CD14-positive monocyte (primary cell): ENCODE results near the gene CYP19A1. TPM values are rescaled to one million over a fixed set of nuclear protein-coding genes. Genes with fewer than 3 reads are reported as not detected.

Source experiments
- DNase-seq, 3 donors: peaks; one replicate each; pipeline ENCODE4 v3.0.0-alpha.2; 2011 to 2022
- H2AFZ ChIP-seq: 2 replicates; pipeline ENCODE4 v1.6.0; 2012; ENCODE audit warnings: mild to moderate bottlenecking, low read depth, low read length, inconsistent platforms; ENCODE audit not compliant: insufficient read depth, poor library complexity, severe bottlenecking
- H3K27ac ChIP-seq, 2 donors: 1 replicate in 1 of 2; 2 replicates in 1 of 2; pipeline ENCODE4 v1.5.1; 2012 to 2013; ENCODE audit warnings: low read length in 2 of 2, control low read depth in 1 of 2, inconsistent platforms in 1 of 2, low read depth in 1 of 2, mild to moderate bottlenecking in 1 of 2
- H3K27me3 ChIP-seq, 2 donors: one replicate each; pipeline versions ENCODE4 v1.6.0 to v1.6.1; 2011 to 2013; ENCODE audit warnings: low read length in 2 of 2; ENCODE audit not compliant: control insufficient read depth in 2 of 2, insufficient read depth in 2 of 2
- H3K36me3 ChIP-seq, 2 donors: replicated peaks in 1 of 2; 1 replicate in 1 of 2; 2 replicates in 1 of 2; pipeline versions ENCODE4 v1.5.1 to v1.6.1; 2012 to 2013; ENCODE audit warnings: low read length in 2 of 2, control low read depth in 1 of 2, inconsistent platforms in 1 of 2, mild to moderate bottlenecking in 1 of 2; ENCODE audit not compliant: insufficient read depth in 2 of 2, control insufficient read depth in 1 of 2
- H3K4me1 ChIP-seq, 2 donors: 1 replicate in 1 of 2; 2 replicates in 1 of 2; pipeline versions ENCODE4 v1.5.1 to v1.6.1; 2012 to 2013; ENCODE audit warnings: low read length in 2 of 2, control low read depth in 1 of 2, inconsistent platforms in 1 of 2, mild to moderate bottlenecking in 1 of 2, moderate library complexity in 1 of 2; ENCODE audit not compliant: insufficient read depth in 2 of 2, control insufficient read depth in 1 of 2
- H3K4me2 ChIP-seq: replicated peaks from 2 replicates; pipeline ENCODE3; 2012; ENCODE audit warnings: low read length, moderate library complexity, mild to moderate bottlenecking; ENCODE audit not compliant: poor library complexity, severe bottlenecking; ENCODE audit errors: extremely low read depth
- H3K4me3 ChIP-seq, 3 experiments: fragments of 200-600 bp in 1 of 3; sonication (generic) in 1 of 3; replicated peaks in 1 of 3; 1 replicate in 2 of 3; 2 replicates in 1 of 3; pipeline ENCODE4 v1.5.1; 2011 to 2013; ENCODE audit warnings: low read length in 3 of 3, mild to moderate bottlenecking in 3 of 3, control low read depth in 2 of 3, low read depth in 2 of 3, inconsistent platforms in 1 of 3, moderate library complexity in 1 of 3
- H3K79me2 ChIP-seq: 2 replicates; pipeline ENCODE4 v1.6.0; 2012; ENCODE audit warnings: mild to moderate bottlenecking, control low read depth, inconsistent platforms, low read length, moderate library complexity; ENCODE audit not compliant: insufficient read depth
- H3K9ac ChIP-seq: 2 replicates; pipeline ENCODE4 v1.6.0; 2017; ENCODE audit warnings: low read length, mild to moderate bottlenecking; ENCODE audit not compliant: insufficient read depth, poor library complexity, severe bottlenecking
- H3K9me3 ChIP-seq, 2 donors: replicated peaks in 1 of 2; 1 replicate in 1 of 2; 2 replicates in 1 of 2; pipeline versions ENCODE4 v1.5.1 to v1.6.1; 2012 to 2013; ENCODE audit warnings: low read length in 2 of 2, control low read depth in 1 of 2; ENCODE audit not compliant: control insufficient read depth in 1 of 2, insufficient read depth in 1 of 2
- H4K20me1 ChIP-seq: 2 replicates; pipeline ENCODE4 v1.6.0; 2012; ENCODE audit warnings: mild to moderate bottlenecking, low read length, control low read depth, moderate library complexity; ENCODE audit not compliant: insufficient read depth
- H3K27ac Mint-ChIP-seq, 7 donors: one replicate each; pipeline ENCODE4 v1.8.0; 2020; ENCODE audit warnings: mild to moderate bottlenecking in 7 of 7, mixed read lengths in 7 of 7, moderate library complexity in 6 of 7, inconsistent platforms in 2 of 7
- H3K27me3 Mint-ChIP-seq, 3 donors: one replicate each; pipeline ENCODE4 v1.8.0; 2021 to 2022; ENCODE audit warnings: low read depth in 3 of 3, mild to moderate bottlenecking in 3 of 3, mixed read lengths in 3 of 3, moderate library complexity in 3 of 3, inconsistent platforms in 1 of 3
- H3K36me3 Mint-ChIP-seq, 2 donors: one replicate each; pipeline ENCODE4 v1.8.0; 2020; ENCODE audit warnings: mixed read lengths in 2 of 2, inconsistent platforms in 1 of 2, mild to moderate bottlenecking in 1 of 2
- H3K4me1 Mint-ChIP-seq: one replicate; pipeline ENCODE4 v1.8.0; 2020; ENCODE audit warnings: mild to moderate bottlenecking, mixed read lengths
- H3K4me3 Mint-ChIP-seq, 2 donors: one replicate each; pipeline ENCODE4 v1.8.0; 2020; ENCODE audit warnings: mild to moderate bottlenecking in 2 of 2, mixed read lengths in 2 of 2, moderate library complexity in 1 of 2
- H3K9me3 Mint-ChIP-seq, 7 donors: one replicate each; pipeline ENCODE4 v1.8.0; 2020 to 2022; ENCODE audit warnings: mixed read lengths in 7 of 7, mild to moderate bottlenecking in 6 of 7, moderate library complexity in 6 of 7, inconsistent platforms in 2 of 7
- CTCF ChIP-seq: fragments of 200-600 bp; IDR thresholded peaks from one replicate; pipeline ENCODE4 v1.8.0; 2022; ENCODE audit warnings: antibody characterized with exemption, mild to moderate bottlenecking
- WGBS: methylation state at CpG from one replicate; pipeline ENCODE4 v1.1.5; 2013; ENCODE audit warnings: missing lambda C conversion rate; ENCODE audit not compliant: insufficient coverage; 5-methylcytosine and 5-hydroxymethylcytosine counted together
- intact Hi-C, 2 donors: fragments of 100-400 bp; cut with micrococcal nuclease; formaldehyde crosslinking; loops; one replicate each; pipeline versions ENCODE4 v1.15.0 to v1.15.1; 2023
- polyA plus RNA-seq, 3 donors: library from polyadenylated mRNA; depleted of rRNA in 1 of 3; unstranded in 2 of 3; stranded (reverse) in 1 of 3; fragments of 300-500 nt in 2 of 3; fragments of >200 nt in 1 of 3; fragmentation: Illumina TruSeq in 2 of 3; gene quantifications; 1 replicate in 2 of 3; 2 replicates in 1 of 3; pipeline ENCODE4 v1.2.3, GENCODE V29; 2012 to 2021

CYP19A1 gene
- polyA plus RNA-seq, 3 donors: not detected

GRCh38 chr15:51203797-51204196 is 134.6 kb downstream of the CYP19A1 start:
- Histone ChIP-seq H3K4me3 (no peak overlapping the region), H3K4me2 (no peak overlapping the region), H2AFZ (no peak overlapping the region), H3K27ac (no peak overlapping the region), H3K27me3 (peaks cover 4 to 7% of the 10 kb centered on the region in 2 donors), H3K36me3 (no peaks in the 10 kb centered on the region), H3K79me2 (no peaks in the 10 kb centered on the region), H4K20me1 (no peaks in the 10 kb centered on the region), H3K9ac (no peak overlapping the region), H3K9me3 (no peaks in the 10 kb centered on the region), H3K4me1 (peaks cover 10 to 11% of the 10 kb centered on the region in 2 donors)
- Mint-ChIP-seq H3K4me1 (peaks cover under 1% of the 10 kb centered on the region), H3K4me3 (no peak overlapping the region), H3K36me3 (no peaks in the 10 kb centered on the region), H3K9me3 (peaks cover 0 to 2% (median 0%) of the 10 kb centered on the region in 7 donors), H3K27ac (no peak overlapping the region), H3K27me3 (peaks cover 7 to 15% (median 7%) of the 10 kb centered on the region in 3 donors)
- WGBS: no CpG with 5 or more reads among the region's 2 CpGs
- TF ChIP-seq CTCF: no peak
- no peak for DNase-seq
- intact Hi-C loops: no loop called here

GRCh38 chr15:51202783-51203182 is 135.6 kb downstream of the CYP19A1 start:
- peaks cover 0 to 2% (median 0%) of the 10 kb centered on the region in 7 donors for H3K9me3 Mint-ChIP-seq
- intact Hi-C loops: no loop called here

More at GRCh38 chr15:51202783-51203182, 135.6 kb downstream of the CYP19A1 start:
- no peaks in the 10 kb centered on the region for H3K79me2 ChIP-seq
- H3K4me2 ChIP-seq: no peak overlapping the region
- no peaks in the 10 kb centered on the region for H3K9me3 ChIP-seq
- H3K9ac ChIP-seq: no peak overlapping the region
- Mint-ChIP-seq H3K4me1 (peaks cover 3% of the 10 kb centered on the region), H3K27ac (no peak overlapping the region), H3K36me3 (no peaks in the 10 kb centered on the region), H3K27me3 (peaks cover 7 to 20% (median 9%) of the 10 kb centered on the region in 3 donors), H3K4me3 (no peak overlapping the region)
- no peak overlapping the region for H3K27ac ChIP-seq
- H2AFZ ChIP-seq: peak overlapping the region; percentile 47
- no peak for TF ChIP-seq CTCF
- H4K20me1 ChIP-seq: no peaks in the 10 kb centered on the region
- WGBS: no CpG with 5 or more reads among the region's 3 CpGs
- no peak overlapping the region for H3K4me3 ChIP-seq
- peak; percentile 13 to 49 (median 40) for DNase-seq
- H3K27me3 ChIP-seq: peaks cover 4% of the 10 kb centered on the region in 2 donors
- H3K4me1 ChIP-seq: peaks cover 10 to 11% of the 10 kb centered on the region in 2 donors
- H3K36me3 ChIP-seq: no peaks in the 10 kb centered on the region
